Measurements from ENCODE around the gene SIT1. TPM values are rescaled to one million over a fixed set of nuclear protein-coding genes. Genes with fewer than 3 reads are reported as not detected.

The SIT1 gene
- total RNA-seq, 2 experiments from 2014 or later: 67.7 to 69.4 TPM

DNA sequence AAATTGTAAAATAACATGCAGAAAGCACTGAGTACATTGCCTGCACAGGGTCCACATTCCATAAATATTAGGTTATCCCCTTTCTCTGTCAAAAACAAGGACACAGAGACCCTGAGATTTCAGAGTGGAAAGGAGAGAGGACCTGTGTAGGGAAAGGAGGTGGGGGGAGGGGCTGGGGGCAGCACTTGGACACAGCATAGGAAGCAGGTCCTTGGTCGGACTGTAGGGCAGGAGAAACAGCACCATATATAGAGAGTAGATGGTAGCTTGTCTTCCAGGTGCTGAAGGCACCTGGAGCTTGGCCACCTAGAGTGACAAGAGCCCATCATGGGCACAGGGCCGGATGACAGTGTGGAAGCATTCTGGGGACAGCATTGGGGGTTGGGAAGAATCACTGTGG, 36.6 kb upstream of the SIT1 start:
- DNase-seq: no peak
- no peaks in the 10 kb centered on the region for H3K36me3 Mint-ChIP-seq
- H3K27me3 Mint-ChIP-seq: no peaks in the 10 kb centered on the region
- H3K4me3 Mint-ChIP-seq: no peak overlapping the region
- no peaks in the 10 kb centered on the region for H3K9me3 Mint-ChIP-seq
- peaks cover 16% of the 10 kb centered on the region for H3K4me1 Mint-ChIP-seq
- no peak overlapping the region for H3K27ac Mint-ChIP-seq

DNA sequence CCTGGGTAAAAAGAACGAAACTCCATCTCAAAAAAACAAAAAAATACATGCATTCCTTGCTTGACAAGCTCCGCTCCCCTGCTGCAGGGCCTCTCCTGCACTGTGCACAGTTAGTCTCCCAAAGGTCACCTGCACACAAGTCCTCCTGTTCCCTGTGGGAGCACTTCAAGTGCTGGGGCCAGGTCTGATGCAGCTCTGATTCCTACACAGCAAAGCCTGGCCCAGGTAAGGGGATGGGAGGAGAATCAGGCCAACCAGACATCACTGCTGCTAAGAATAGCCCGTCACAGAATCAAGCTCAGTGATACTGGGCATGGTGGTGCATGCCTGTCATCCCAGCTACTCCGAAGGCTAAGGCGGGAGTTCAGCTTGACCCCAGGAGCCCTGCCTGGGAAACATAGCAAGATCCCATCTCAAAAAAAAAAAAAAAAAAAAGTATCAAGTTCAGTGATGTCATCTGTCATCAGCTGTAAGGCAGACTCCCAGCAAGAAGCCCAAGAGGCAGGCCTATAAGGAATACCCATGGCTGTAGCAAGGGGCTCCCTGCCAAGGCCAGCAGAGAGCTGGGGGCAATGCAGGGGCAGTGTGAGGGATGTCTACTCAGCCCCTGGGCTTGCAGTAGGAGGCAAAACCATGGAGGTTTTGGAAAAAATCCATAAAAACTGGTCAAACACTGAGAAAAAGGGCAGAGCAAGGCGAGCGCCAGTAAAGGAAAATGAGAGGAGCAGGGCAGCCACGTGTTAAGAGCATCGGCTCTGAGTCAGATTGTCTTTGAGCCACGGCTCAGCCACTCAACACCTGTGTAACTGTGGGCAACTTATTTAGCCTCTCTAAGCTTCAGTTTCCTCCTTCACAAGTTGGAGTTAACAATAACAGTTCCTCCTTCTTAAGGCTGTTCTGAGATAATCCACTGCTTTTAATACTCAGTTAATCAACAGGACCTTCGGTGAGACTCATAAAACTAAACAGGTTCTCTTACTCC, 35.8 kb upstream of the SIT1 start:
- no peak overlapping the region for H3K27ac Mint-ChIP-seq
- peaks cover 16% of the 10 kb centered on the region for H3K4me1 Mint-ChIP-seq
- no peak overlapping the region for H3K4me3 Mint-ChIP-seq
- no peaks in the 10 kb centered on the region for H3K9me3 Mint-ChIP-seq
- DNase-seq: no peak
- H3K27me3 Mint-ChIP-seq: no peaks in the 10 kb centered on the region
- H3K36me3 Mint-ChIP-seq: no peaks in the 10 kb centered on the region

DNA sequence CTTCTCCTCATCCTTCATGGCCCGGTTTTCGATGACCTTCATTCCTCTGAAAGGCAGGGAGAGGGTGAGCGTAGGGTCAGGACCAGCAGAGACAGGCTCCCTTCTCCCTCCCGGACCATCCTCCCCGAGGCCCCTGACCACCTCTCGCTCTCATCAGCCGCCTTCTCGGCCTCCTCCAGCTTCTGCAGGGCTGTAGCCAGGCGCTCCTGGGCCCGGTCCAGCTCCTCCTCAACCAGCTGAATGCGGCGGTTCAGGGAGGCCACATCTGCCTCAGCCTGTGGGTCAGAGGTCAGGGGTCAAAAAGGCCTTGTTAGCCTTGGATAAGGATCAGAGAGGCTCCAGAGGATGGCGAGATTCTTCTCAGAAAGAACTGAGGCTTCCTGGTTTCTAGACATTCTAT, 34.8 kb upstream of the SIT1 start:
- H3K27me3 Mint-ChIP-seq: no peaks in the 10 kb centered on the region
- no peaks in the 10 kb centered on the region for H3K9me3 Mint-ChIP-seq
- H3K4me3 Mint-ChIP-seq: no peak overlapping the region
- peaks cover 13% of the 10 kb centered on the region for H3K4me1 Mint-ChIP-seq
- H3K27ac Mint-ChIP-seq: no peak overlapping the region
- DNase-seq: no peak
- H3K36me3 Mint-ChIP-seq: no peaks in the 10 kb centered on the region

DNA sequence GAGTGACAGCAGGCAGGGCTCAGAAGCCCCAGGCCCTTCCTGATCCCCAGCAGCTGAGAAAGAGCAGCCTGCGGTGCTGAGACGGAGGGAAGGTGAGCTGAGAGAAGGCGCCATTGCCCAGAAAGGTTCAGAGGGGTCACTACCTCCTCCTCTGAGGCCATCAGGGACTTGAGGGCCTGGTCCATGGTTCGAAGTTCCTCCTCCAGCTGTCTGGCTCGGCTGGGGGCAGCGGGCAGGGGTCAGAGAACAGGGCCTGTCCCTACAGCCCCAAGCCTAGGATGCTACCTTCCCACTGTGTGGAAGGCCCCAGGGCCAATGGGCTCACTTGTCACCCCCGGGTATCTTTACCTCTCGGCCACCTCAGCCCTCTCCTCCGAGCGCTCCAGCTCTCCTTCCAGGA, 34.2 kb upstream of the SIT1 start:
- Mint-ChIP-seq H3K9me3 (no peaks in the 10 kb centered on the region), H3K36me3 (no peaks in the 10 kb centered on the region), H3K4me1 (peaks cover 13% of the 10 kb centered on the region), H3K27me3 (no peaks in the 10 kb centered on the region), H3K4me3 (no peak overlapping the region), H3K27ac (no peak overlapping the region)
- no peak for DNase-seq

DNA sequence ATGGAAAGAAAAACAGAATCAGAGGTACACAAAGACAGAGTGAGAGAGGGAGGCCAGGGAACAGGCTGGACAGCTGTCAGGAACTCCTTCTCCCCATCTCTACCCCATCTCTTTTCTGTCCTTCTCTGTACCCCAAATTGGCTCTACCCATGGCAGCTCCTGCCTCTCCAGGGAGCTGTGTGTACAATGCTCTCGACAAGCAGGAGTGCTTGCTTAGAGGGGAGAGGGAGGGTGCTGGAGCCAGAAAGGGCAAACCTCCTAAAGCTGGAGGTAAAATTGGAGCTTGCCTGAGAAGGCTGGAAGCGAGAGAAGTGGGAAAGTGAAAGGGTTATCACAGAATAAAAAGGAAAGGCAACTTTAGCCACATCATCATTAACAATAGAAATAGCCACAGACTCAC, 32.6 kb upstream of the SIT1 start:
- H3K4me3 Mint-ChIP-seq: no peak overlapping the region
- no peak overlapping the region for H3K27ac Mint-ChIP-seq
- DNase-seq: no peak
- no peaks in the 10 kb centered on the region for H3K9me3 Mint-ChIP-seq
- H3K27me3 Mint-ChIP-seq: no peaks in the 10 kb centered on the region
- H3K36me3 Mint-ChIP-seq: no peaks in the 10 kb centered on the region
- H3K4me1 Mint-ChIP-seq: peaks cover 3% of the 10 kb centered on the region

DNA sequence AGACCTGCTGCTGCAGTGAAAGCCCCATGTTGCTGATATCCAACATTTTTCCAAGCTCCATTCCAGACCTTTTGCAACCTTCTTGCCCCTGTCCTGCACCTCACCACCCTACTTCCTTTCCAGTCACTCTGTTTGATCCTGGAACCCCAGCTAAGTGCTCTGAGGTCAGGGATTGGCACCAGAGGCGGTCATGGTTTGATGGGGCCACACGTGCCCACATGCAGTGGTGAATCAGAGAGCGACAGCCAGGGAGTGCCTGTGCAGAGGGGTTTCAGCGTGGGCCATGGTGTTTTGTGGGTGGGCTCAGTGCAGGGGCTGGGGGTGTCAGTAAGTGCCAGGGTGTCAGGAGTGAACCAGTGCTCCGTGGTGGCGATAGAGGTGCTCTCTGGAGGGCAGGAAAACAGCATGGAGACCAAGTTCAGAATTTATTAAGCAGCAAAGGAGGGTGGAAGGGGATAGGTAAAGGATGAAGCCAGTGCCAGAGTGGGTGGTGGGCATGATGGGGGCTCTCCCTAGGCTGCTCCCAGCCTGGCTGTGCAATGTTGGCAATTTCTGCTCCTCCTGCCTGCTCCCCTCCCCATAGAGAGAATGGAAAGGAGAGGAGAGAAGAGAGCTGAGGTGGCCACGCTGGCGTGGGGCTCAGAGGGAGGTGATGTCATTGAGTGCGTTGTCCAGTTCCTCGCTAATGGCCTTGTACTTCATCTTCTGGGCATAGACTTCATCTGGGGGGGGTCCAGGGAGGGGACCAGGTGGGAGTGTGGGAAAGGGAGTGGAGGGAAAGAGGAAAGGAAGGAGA, 32.0 kb upstream of the SIT1 start:
- Mint-ChIP-seq H3K36me3 (no peaks in the 10 kb centered on the region), H3K4me3 (no peak overlapping the region), H3K27ac (no peak overlapping the region), H3K4me1 (no peaks in the 10 kb centered on the region), H3K9me3 (no peaks in the 10 kb centered on the region), H3K27me3 (no peaks in the 10 kb centered on the region)
- DNase-seq: no peak

DNA sequence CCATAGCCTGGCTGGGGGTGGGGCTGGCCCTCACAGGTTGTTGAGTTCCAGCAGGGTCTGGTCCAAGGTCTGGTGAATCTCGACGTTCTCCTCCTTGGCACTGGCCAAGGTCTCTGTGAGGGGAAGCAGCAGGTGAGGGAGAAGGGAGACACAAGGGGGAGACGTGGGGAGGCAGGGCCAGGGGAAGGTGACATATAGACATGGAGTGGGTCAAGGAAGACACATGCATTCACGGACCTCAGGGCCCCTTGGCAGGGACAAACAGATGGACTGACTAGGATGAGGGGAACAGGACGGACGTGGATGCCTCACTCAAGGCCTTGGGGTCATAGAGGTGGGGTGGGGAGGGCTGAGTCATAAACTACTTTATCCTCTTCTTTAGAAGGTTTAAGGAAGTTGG, 31.3 kb upstream of the SIT1 start:
- H3K36me3 Mint-ChIP-seq: no peaks in the 10 kb centered on the region
- no peaks in the 10 kb centered on the region for H3K27me3 Mint-ChIP-seq
- H3K4me1 Mint-ChIP-seq: no peaks in the 10 kb centered on the region
- H3K9me3 Mint-ChIP-seq: no peaks in the 10 kb centered on the region
- H3K4me3 Mint-ChIP-seq: no peak overlapping the region
- no peak for DNase-seq
- H3K27ac Mint-ChIP-seq: no peak overlapping the region

DNA sequence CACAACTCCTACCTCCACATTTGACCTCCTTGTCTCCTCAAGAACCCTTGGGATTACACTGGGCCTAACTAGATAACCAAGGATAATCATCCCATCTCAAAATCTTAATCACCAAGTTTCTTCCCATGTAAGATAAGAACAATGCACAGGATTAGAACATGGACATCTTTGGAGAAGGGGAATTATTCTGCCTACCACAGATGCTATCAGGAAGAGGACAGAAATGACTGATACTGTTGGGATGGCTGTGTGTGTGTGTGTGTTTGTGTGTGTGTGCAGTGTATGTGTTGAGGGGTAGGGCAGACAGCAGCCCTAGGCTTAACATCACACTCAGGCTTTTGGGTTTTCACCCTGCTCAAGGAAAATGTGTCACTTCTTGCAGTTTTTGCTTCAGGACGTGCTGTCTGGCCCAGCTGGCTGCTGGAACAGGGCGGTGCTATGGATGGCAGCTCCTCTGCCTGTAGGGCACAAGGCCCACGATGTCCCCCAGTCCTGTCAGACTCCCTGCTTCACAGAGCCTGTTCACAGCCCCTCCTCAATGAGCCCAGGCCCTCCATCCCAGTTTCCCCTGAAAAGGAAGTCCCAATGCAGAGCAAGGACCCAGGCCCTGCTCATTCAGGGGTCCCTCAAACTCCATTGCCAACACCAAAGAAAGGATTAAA, 30.7 kb upstream of the SIT1 start:
- Mint-ChIP-seq H3K4me1 (peaks cover under 1% of the 10 kb centered on the region), H3K9me3 (no peaks in the 10 kb centered on the region), H3K27me3 (peaks cover under 1% of the 10 kb centered on the region), H3K4me3 (no peak overlapping the region), H3K36me3 (no peaks in the 10 kb centered on the region), H3K27ac (no peak overlapping the region)
- no peak for DNase-seq

DNA sequence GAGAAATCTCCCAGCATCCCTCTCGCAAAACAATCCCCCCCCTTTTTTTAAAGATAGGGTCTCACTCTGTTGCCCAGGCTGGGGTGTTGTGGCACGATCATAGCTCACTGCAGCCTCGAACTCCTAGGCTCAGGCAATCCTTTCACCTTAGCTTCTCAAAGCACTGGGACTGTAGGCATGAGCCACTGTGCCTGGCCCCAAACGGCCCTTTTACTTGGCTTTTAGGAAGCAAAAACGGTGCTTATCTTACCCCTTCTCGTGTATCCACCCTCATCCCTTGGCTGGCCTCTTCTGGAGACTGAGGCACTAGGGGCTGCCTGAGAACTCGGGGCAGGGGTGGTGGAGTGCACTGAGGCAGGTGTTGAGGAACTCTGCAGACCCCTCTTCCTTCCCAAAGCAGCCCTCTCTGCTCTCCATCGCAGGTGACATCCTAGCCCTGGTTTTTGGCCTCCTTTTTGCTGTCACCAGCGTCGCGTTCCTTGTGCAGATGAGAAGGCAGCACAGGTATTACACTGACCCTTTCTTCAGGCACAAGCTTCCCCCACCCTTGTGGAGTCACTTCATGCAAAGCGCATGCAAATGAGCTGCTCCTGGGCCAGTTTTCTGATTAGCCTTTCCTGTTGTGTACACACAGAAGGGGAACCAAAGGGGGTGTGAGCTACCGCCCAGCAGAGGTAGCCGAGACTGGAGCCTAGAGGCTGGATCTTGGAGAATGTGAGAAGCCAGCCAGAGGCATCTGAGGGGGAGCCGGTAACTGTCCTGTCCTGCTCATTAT, 29.8 kb upstream of the SIT1 start:
- no peaks in the 10 kb centered on the region for H3K9me3 Mint-ChIP-seq
- peaks cover 3% of the 10 kb centered on the region for H3K27me3 Mint-ChIP-seq
- no peak overlapping the region for H3K27ac Mint-ChIP-seq
- no peak overlapping the region for H3K4me3 Mint-ChIP-seq
- no peaks in the 10 kb centered on the region for H3K36me3 Mint-ChIP-seq
- no peak for DNase-seq
- H3K4me1 Mint-ChIP-seq: peaks cover 6% of the 10 kb centered on the region

DNA sequence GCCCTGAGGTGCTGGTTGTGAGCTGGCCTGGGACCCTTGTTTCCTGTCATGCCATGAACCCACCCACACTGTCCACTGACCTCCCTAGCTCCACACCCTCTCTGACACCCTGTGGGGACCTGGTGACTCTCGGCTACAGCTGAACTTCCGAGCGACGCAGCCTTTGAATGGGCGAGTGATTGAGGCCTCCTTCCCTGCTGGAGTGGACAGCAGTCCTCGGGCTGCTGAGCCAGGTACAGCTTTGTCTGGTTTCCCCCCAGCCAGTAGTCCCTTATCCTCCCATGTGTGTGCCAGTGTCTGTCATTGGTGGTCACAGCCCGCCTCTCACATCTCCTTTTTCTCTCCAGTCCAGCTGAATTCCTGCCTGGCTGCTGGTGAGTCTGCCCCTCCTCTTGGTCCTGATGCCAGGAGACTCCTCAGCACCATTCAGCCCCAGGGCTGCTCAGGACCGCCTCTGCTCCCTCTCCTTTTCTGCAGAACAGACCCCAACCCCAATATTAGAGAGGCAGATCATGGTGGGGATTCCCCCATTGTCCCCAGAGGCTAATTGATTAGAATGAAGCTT, 29.1 kb upstream of the SIT1 start:
- Mint-ChIP-seq H3K4me1 (peaks cover 9% of the 10 kb centered on the region), H3K9me3 (no peaks in the 10 kb centered on the region), H3K4me3 (no peak overlapping the region), H3K36me3 (no peaks in the 10 kb centered on the region), H3K27me3 (peaks cover 3% of the 10 kb centered on the region), H3K27ac (no peak overlapping the region)
- DNase-seq: no peak

DNA sequence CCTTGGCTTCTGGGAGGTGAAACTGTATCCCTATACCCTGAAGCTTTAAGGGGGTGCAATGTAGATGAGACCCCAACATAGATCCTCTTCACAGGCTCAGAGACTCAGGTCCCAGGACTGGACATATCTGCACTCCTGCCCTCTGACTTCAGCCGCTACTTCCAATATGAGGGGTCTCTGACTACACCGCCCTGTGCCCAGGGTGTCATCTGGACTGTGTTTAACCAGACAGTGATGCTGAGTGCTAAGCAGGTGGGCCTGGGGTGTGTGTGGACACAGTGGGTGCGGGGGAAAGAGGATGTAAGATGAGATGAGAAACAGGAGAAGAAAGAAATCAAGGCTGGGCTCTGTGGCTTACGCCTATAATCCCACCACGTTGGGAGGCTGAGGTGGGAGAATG, 28.4 kb upstream of the SIT1 start:
- Mint-ChIP-seq H3K4me3 (no peak overlapping the region), H3K4me1 (peaks cover 12% of the 10 kb centered on the region), H3K27ac (no peak overlapping the region), H3K27me3 (peaks cover 9% of the 10 kb centered on the region), H3K9me3 (no peaks in the 10 kb centered on the region), H3K36me3 (no peaks in the 10 kb centered on the region)
- no peak for DNase-seq

DNA sequence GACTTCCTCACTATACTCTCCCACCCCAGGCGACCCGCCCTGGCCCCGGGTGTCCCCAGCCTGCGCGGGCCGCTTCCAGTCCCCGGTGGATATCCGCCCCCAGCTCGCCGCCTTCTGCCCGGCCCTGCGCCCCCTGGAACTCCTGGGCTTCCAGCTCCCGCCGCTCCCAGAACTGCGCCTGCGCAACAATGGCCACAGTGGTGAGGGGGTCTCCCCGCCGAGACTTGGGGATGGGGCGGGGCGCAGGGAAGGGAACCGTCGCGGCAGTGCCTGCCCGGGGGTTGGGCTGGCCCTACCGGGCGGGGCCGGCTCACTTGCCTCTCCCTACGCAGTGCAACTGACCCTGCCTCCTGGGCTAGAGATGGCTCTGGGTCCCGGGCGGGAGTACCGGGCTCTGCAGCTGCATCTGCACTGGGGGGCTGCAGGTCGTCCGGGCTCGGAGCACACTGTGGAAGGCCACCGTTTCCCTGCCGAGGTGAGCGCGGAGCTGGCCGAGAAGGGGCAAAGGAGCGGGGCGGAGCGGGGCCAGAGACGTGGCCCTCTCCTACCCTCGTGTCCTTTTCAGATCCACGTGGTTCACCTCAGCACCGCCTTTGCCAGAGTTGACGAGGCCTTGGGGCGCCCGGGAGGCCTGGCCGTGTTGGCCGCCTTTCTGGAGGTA, 25.1 kb upstream of the SIT1 start:
- peak; percentile 65 for DNase-seq
- H3K4me3 Mint-ChIP-seq: peak overlapping the region; percentile 66
- H3K36me3 Mint-ChIP-seq: no peaks in the 10 kb centered on the region
- H3K27ac Mint-ChIP-seq: no peak overlapping the region
- no peaks in the 10 kb centered on the region for H3K9me3 Mint-ChIP-seq
- peaks cover 12% of the 10 kb centered on the region for H3K4me1 Mint-ChIP-seq
- H3K27me3 Mint-ChIP-seq: peaks cover 9% of the 10 kb centered on the region

DNA sequence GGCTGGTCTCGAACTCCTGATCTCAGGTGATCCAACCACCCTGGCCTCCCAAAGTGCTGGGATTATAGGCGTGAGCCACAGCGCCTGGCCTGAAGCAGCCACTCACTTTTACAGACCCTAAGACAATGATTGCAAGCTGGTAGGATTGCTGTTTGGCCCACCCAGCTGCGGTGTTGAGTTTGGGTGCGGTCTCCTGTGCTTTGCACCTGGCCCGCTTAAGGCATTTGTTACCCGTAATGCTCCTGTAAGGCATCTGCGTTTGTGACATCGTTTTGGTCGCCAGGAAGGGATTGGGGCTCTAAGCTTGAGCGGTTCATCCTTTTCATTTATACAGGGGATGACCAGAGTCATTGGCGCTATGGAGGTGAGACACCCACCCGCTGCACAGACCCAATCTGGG, 24.5 kb upstream of the SIT1 start:
- peaks cover 12% of the 10 kb centered on the region for H3K4me1 Mint-ChIP-seq
- peak overlapping the region; percentile 66 for H3K4me3 Mint-ChIP-seq
- no peak overlapping the region for H3K27ac Mint-ChIP-seq
- H3K9me3 Mint-ChIP-seq: no peaks in the 10 kb centered on the region
- H3K27me3 Mint-ChIP-seq: peaks cover 9% of the 10 kb centered on the region
- DNase-seq: no peak
- no peaks in the 10 kb centered on the region for H3K36me3 Mint-ChIP-seq

DNA sequence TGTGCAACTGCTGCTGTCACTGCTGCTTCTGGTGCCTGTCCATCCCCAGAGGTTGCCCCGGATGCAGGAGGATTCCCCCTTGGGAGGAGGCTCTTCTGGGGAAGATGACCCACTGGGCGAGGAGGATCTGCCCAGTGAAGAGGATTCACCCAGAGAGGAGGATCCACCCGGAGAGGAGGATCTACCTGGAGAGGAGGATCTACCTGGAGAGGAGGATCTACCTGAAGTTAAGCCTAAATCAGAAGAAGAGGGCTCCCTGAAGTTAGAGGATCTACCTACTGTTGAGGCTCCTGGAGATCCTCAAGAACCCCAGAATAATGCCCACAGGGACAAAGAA, 23.3 kb upstream of the SIT1 start:
- Mint-ChIP-seq H3K4me1 (peaks cover 12% of the 10 kb centered on the region), H3K27me3 (peaks cover 9% of the 10 kb centered on the region), H3K27ac (no peak overlapping the region), H3K9me3 (no peaks in the 10 kb centered on the region), H3K4me3 (no peak overlapping the region), H3K36me3 (no peaks in the 10 kb centered on the region)
- no peak for DNase-seq
